Measurements from ENCODE around the gene PGLYRP4. TPM values are rescaled to one million over a fixed set of nuclear protein-coding genes. Genes with fewer than 3 reads are reported as not detected.

The PGLYRP4 gene
- total and polyA plus RNA-seq, 2 of the 4 experiments (the other 2 are of a cell fraction): not detected

GRCh38 chr1:153337980-153338853, 10.4 kb downstream of the PGLYRP4 start (continued):
- TF ChIP-seq BHLHE40 (IDR thresholded peaks at IDR 0.05; ENCODE audit: low read depth, low read length): no peak

GRCh38 chr1:153336650-153337049, 12.0 kb downstream of the PGLYRP4 start:
- Histone ChIP-seq H3K9me3 (ENCODE audit: control insufficient read depth, insufficient read depth, low read length) (no peaks in the 10 kb centered on the region), H3K4me1 (ENCODE audit: control insufficient read depth, insufficient read depth, low read length) (no peaks in the 10 kb centered on the region), H2BK5ac (ENCODE audit: low read depth, low read length, poor library complexity, severe bottlenecking) (no peak overlapping the region), H3K27me3 (ENCODE audit: control insufficient read depth, insufficient read depth, low read length) (no peaks in the 10 kb centered on the region; the same call in 1 of the 2 replicates), H3K27ac (ENCODE audit: insufficient read depth, low read length) (no peak overlapping the region), H4K91ac (ENCODE audit: insufficient read depth, low read depth, low read length) (no peak overlapping the region), H2BK20ac (ENCODE audit: low read depth, low read length) (no peak overlapping the region), H2AK5ac (ENCODE audit: low read depth, low read length) (no peak overlapping the region), H3K79me1 (ENCODE audit: low read depth in 1 of 2, low read length in 2 of 2) (no peaks in the 10 kb centered on the region), H3K4ac (ENCODE audit: low read depth, low read length) (no peak overlapping the region), H4K5ac (ENCODE audit: low read depth, low read length) (no peak overlapping the region), H3K9me1 (ENCODE audit: insufficient read depth, low read length) (no peaks in the 10 kb centered on the region), H3K56ac (ENCODE audit: extremely low read depth, insufficient read depth, low read length) (no peak overlapping the region), H2AFZ (replicated peaks; ENCODE audit: low read length, poor library complexity) (no peak overlapping the region), H3K4me3 (ENCODE audit: insufficient read depth, low read depth, low read length) (no peak overlapping the region), H3K36me3 (ENCODE audit: control insufficient read depth, insufficient read depth, low read length) (no peaks in the 10 kb centered on the region), H2BK15ac (ENCODE audit: low read depth, low read length) (no peak overlapping the region), H3K9ac (ENCODE audit: low read depth, low read length) (no peak overlapping the region), H2AK9ac (replicated peaks; ENCODE audit: low read depth, low read length, poor library complexity) (no peak overlapping the region), H3K18ac (ENCODE audit: low read depth, low read length) (no peak overlapping the region), H3K14ac (replicated peaks; ENCODE audit: low read depth, low read length) (no peak overlapping the region), H4K8ac (ENCODE audit: low read depth in 2 of 2, low read length in 2 of 2) (no peak overlapping the region), H3K23ac (ENCODE audit: low read depth, low read length) (no peak overlapping the region), H2BK120ac (ENCODE audit: low read depth, low read length) (no peak overlapping the region), H4K20me1 (ENCODE audit: insufficient read depth, low read length) (no peaks in the 10 kb centered on the region), H3K4me2 (ENCODE audit: low read depth, low read length) (no peak overlapping the region)
- intact Hi-C loops (cut with micrococcal nuclease) (no loop called here), dilution Hi-C loops (cut with HindIII; ENCODE audit: low sequenced_read_pairs, unreplicated experiment) (no loop called here), in situ Hi-C loops (cut with MboI; ENCODE audit: low sequenced_read_pairs) (no loop called here)
- no peak for ATAC-seq (ENCODE audit: low read depth)
- no peak for DNase-seq
- ChIA-PET POLR2A (ENCODE audit: unreplicated experiment) (no interaction called here), CTCF (interaction anchor here (0.6 kb wide), 1 partner anchor 68 kb away, joined by 3 read pairs; no protein-coding TSS in a partner anchor)
- no TSS peak for BruUV-seq (replicated peaks)
- TF ChIP-seq NFE2L2 (IDR thresholded peaks at IDR 0.05; ENCODE audit: low read depth, low read length): no peak
- no peak for TF ChIP-seq BHLHE40 (IDR thresholded peaks at IDR 0.05; ENCODE audit: low read depth, low read length)
- TF ChIP-seq CHD1 (IDR thresholded peaks at IDR 0.05; ENCODE audit: low read depth, low read length): no peak
- TF ChIP-seq POLR2A (IDR thresholded peaks at IDR 0.05; ENCODE audit: low read depth, low read length): no peak
- TF ChIP-seq MXI1 (IDR thresholded peaks at IDR 0.05; ENCODE audit: borderline replicate concordance, low read depth, low read length): no peak
- TF ChIP-seq CEBPB (IDR thresholded peaks at IDR 0.05; ENCODE audit: low read depth, low read length): no peak
- no peak for TF ChIP-seq FOS (IDR thresholded peaks at IDR 0.05; ENCODE audit: low read depth, low read length)
- no peak for TF ChIP-seq RCOR1 (IDR thresholded peaks at IDR 0.05; ENCODE audit: insufficient replicate concordance, low read length)
- TF ChIP-seq ELK1 (IDR thresholded peaks at IDR 0.05; ENCODE audit: borderline replicate concordance, low read depth, low read length): no peak
- no peak for TF ChIP-seq RFX5 (IDR thresholded peaks at IDR 0.05; ENCODE audit: low read depth, low read length)
- no peak for TF ChIP-seq CTCF (conservative IDR thresholded peaks at IDR 0.05; ENCODE audit: low read depth, low read length)
- TF ChIP-seq SMC3 (IDR thresholded peaks at IDR 0.05; ENCODE audit: low read depth, low read length): no peak
- TF ChIP-seq USF2 (IDR thresholded peaks at IDR 0.05; ENCODE audit: low read depth, low read length): no peak
